H9 (cell line): ENCODE results near the gene THSD7A. TPM values are rescaled to one million over a fixed set of nuclear protein-coding genes. Genes with fewer than 3 reads are reported as not detected.

Experiments used
- DNase-seq: peaks from one replicate; pipeline ENCODE4 v3.0.0-alpha.2; 2017
- H2AFZ ChIP-seq: one replicate; pipeline ENCODE4 v1.6.1; 2013; ENCODE audit warnings: mild to moderate bottlenecking, low read length, control low read depth, moderate library complexity
- H2AK5ac ChIP-seq: 2 replicates; pipeline ENCODE4 v1.6.1; 2013; ENCODE audit warnings: low read length, control low read depth, mixed read lengths; ENCODE audit not compliant: insufficient read length
- H2BK120ac ChIP-seq: one replicate; pipeline ENCODE4 v1.6.1; 2013; ENCODE audit warnings: low read depth, mild to moderate bottlenecking, low read length, control low read depth, inconsistent platforms; ENCODE audit not compliant: poor library complexity, severe bottlenecking
- H2BK12ac ChIP-seq: 2 replicates; pipeline ENCODE4 v1.6.1; 2013; ENCODE audit warnings: low read length, control low read depth, mixed read lengths, low read depth; ENCODE audit not compliant: insufficient read length
- H2BK15ac ChIP-seq: 2 replicates; pipeline ENCODE4 v1.6.1; 2013; ENCODE audit warnings: low read depth, low read length, control low read depth
- H2BK20ac ChIP-seq: one replicate; pipeline ENCODE4 v1.6.1; 2013; ENCODE audit warnings: low read depth, mild to moderate bottlenecking, low read length, control low read depth, inconsistent platforms; ENCODE audit not compliant: poor library complexity, severe bottlenecking
- H2BK5ac ChIP-seq: 2 replicates; pipeline ENCODE4 v1.6.1; 2013; ENCODE audit warnings: low read length, control low read depth, mixed read lengths; ENCODE audit not compliant: insufficient read length
- H3K14ac ChIP-seq: 2 replicates; pipeline ENCODE4 v1.6.1; 2013; ENCODE audit warnings: low read length, control low read depth; ENCODE audit not compliant: insufficient read depth
- H3K18ac ChIP-seq: 2 replicates; pipeline ENCODE4 v1.6.1; 2013; ENCODE audit warnings: low read depth, mild to moderate bottlenecking, mixed read lengths, low read length, control low read depth; ENCODE audit not compliant: insufficient read length
- H3K23ac ChIP-seq: 2 replicates; pipeline ENCODE4 v1.6.1; 2013; ENCODE audit warnings: low read length, control low read depth, mixed read lengths, low read depth; ENCODE audit not compliant: insufficient read length
- H3K23me2 ChIP-seq: 2 replicates; pipeline ENCODE4 v1.6.1; 2013; ENCODE audit warnings: low read depth, mild to moderate bottlenecking, mixed read lengths, low read length, control low read depth; ENCODE audit not compliant: insufficient read length, poor library complexity, severe bottlenecking
- H3K27ac ChIP-seq: 2 replicates; pipeline ENCODE4 v1.5.1; 2013; ENCODE audit warnings: low read length, control low read depth, mixed read lengths, low read depth; ENCODE audit not compliant: insufficient read length
- H3K27me3 ChIP-seq: 2 replicates; pipeline ENCODE4 v1.6.1; 2013; ENCODE audit warnings: low read length, control low read depth, inconsistent platforms; ENCODE audit not compliant: insufficient read depth
- H3K4ac ChIP-seq: 2 replicates; pipeline ENCODE4 v1.6.1; 2013; ENCODE audit warnings: low read depth, mild to moderate bottlenecking, control low read depth, inconsistent platforms, low read length, moderate library complexity
- H3K4me1 ChIP-seq: 2 replicates; pipeline ENCODE4 v1.6.1; 2013; ENCODE audit warnings: low read length, control low read depth, inconsistent platforms; ENCODE audit not compliant: insufficient read depth
- H3K4me2 ChIP-seq: 2 replicates; pipeline ENCODE4 v1.6.1; 2013; ENCODE audit warnings: low read length, control low read depth, mixed read lengths; ENCODE audit not compliant: insufficient read length, insufficient read depth
- H3K56ac ChIP-seq: 2 replicates; pipeline ENCODE4 v1.6.1; 2013; ENCODE audit warnings: low read depth, mild to moderate bottlenecking, mixed read lengths, low read length, control low read depth; ENCODE audit not compliant: insufficient read length
- H3K79me1 ChIP-seq: 2 replicates; pipeline ENCODE4 v1.6.1; 2013; ENCODE audit warnings: low read depth, mild to moderate bottlenecking, moderate library complexity, low read length, control low read depth, inconsistent platforms; ENCODE audit not compliant: insufficient read depth, poor library complexity, severe bottlenecking
- H3K79me2 ChIP-seq: 2 replicates; pipeline ENCODE4 v1.6.1; 2013; ENCODE audit warnings: low read length, control low read depth, inconsistent platforms; ENCODE audit not compliant: insufficient read depth
- H3K9ac ChIP-seq: 2 replicates; pipeline ENCODE4 v1.6.1; 2013; ENCODE audit warnings: low read length, control low read depth, mixed read lengths; ENCODE audit not compliant: insufficient read length; ENCODE audit errors: extremely low read depth
- H3K9me3 ChIP-seq: one replicate; pipeline ENCODE4 v1.6.1; 2013; ENCODE audit warnings: low read depth, low read length, inconsistent platforms; ENCODE audit not compliant: control insufficient read depth
- H3T11ph ChIP-seq: one replicate; pipeline ENCODE4 v1.6.1; 2013; ENCODE audit warnings: mild to moderate bottlenecking, low read length, control low read depth, inconsistent platforms
- H4K20me1 ChIP-seq: one replicate; pipeline ENCODE4 v1.6.1; 2013; ENCODE audit not compliant: control insufficient read depth, insufficient read length, insufficient read depth
- H4K5ac ChIP-seq: 2 replicates; pipeline ENCODE4 v1.6.1; 2013; ENCODE audit warnings: low read depth, mild to moderate bottlenecking, mixed read lengths, low read length, control low read depth; ENCODE audit not compliant: insufficient read length
- H4K8ac ChIP-seq: replicated peaks from 2 replicates; pipeline ENCODE4 v1.6.1; 2013; ENCODE audit warnings: low read length, control low read depth, mixed read lengths, low read depth; ENCODE audit not compliant: insufficient read length
- H4K91ac ChIP-seq: 2 replicates; pipeline ENCODE4 v1.6.1; 2013; ENCODE audit warnings: low read depth, mild to moderate bottlenecking, moderate library complexity, mixed read lengths, low read length, control low read depth; ENCODE audit not compliant: insufficient read length
- H3K27ac Mint-ChIP-seq, 3 experiments: 2 replicates in 2 of 3; 3 replicates in 1 of 3; pipeline ENCODE4 v1.8.0; 2020 to 2021; ENCODE audit warnings: mixed read lengths in 3 of 3, mild to moderate bottlenecking in 1 of 3, moderate library complexity in 1 of 3
- H3K27me3 Mint-ChIP-seq: 2 replicates; pipeline ENCODE4 v1.8.0; 2021; ENCODE audit warnings: low read depth, mild to moderate bottlenecking, moderate library complexity, mixed read lengths
- H3K36me3 Mint-ChIP-seq, 3 experiments: 2 replicates in 2 of 3; 3 replicates in 1 of 3; pipeline ENCODE4 v1.8.0; 2020 to 2021; ENCODE audit warnings: low read depth in 3 of 3, mixed read lengths in 3 of 3; ENCODE audit not compliant: insufficient read depth in 1 of 3
- H3K4me1 Mint-ChIP-seq, 2 experiments: 2 replicates each; pipeline ENCODE4 v1.8.0; 2020; ENCODE audit warnings: mixed read lengths in 2 of 2
- H3K4me3 Mint-ChIP-seq, 2 experiments: 2 replicates in 1 of 2; 3 replicates in 1 of 2; pipeline ENCODE4 v1.8.0; 2020 to 2021; ENCODE audit warnings: mild to moderate bottlenecking in 2 of 2, mixed read lengths in 2 of 2, moderate library complexity in 1 of 2
- H3K9me3 Mint-ChIP-seq, 2 experiments: 2 replicates in 1 of 2; 3 replicates in 1 of 2; pipeline ENCODE4 v1.8.0; 2020; ENCODE audit warnings: mild to moderate bottlenecking in 2 of 2, mixed read lengths in 2 of 2, moderate library complexity in 1 of 2
- CTCF ChIP-seq: fragments of 200-600 bp; sonication (generic); conservative IDR thresholded peaks from 3 replicates; pipeline ENCODE4 v1.8.0; 2021; ENCODE audit warnings: antibody characterized with exemption, mild to moderate bottlenecking
- total RNA-seq: library from RNA; stranded (reverse); gene quantifications from 2 replicates; pipeline ENCODE4 v1.2.1, GENCODE V29; 2021

The THSD7A gene
- total RNA-seq, 1 experiment from 2014 or later: 0.42 TPM

GRCh38 chr7:11655163-11655562 lies 176.8 kb downstream of the THSD7A start:
- H3K23ac ChIP-seq: no peak overlapping the region
- H3K4me2 ChIP-seq: no peak overlapping the region
- no peak overlapping the region for H2BK5ac ChIP-seq
- no peak overlapping the region for H4K5ac ChIP-seq
- no peak for TF ChIP-seq CTCF
- no peak for DNase-seq
- no peaks in the 10 kb centered on the region for H3K27me3 ChIP-seq
- no peaks in the 10 kb centered on the region for H3K79me2 ChIP-seq
- H4K20me1 ChIP-seq: no peaks in the 10 kb centered on the region
- no peak overlapping the region for H3K27ac ChIP-seq
- H2AFZ ChIP-seq: no peak overlapping the region
- no peak overlapping the region for H2AK5ac ChIP-seq
- H2BK15ac ChIP-seq: no peak overlapping the region
- no peak overlapping the region for H3K9ac ChIP-seq
- no peak overlapping the region for H3K14ac ChIP-seq
- Mint-ChIP-seq H3K4me1 (no peaks in the 10 kb centered on the region), H3K9me3 (no peaks in the 10 kb centered on the region), H3K4me3 (no peak overlapping the region), H3K27ac (no peak overlapping the region), H3K36me3 (no peaks in the 10 kb centered on the region), H3K27me3 (no peaks in the 10 kb centered on the region)
- H3K79me1 ChIP-seq: no peaks in the 10 kb centered on the region
- H2BK120ac ChIP-seq: no peak overlapping the region
- no peak overlapping the region for H3K18ac ChIP-seq
- no peaks in the 10 kb centered on the region for H3K4me1 ChIP-seq
- no peak overlapping the region for H3K56ac ChIP-seq
- H4K8ac ChIP-seq: no peak overlapping the region
- no peak overlapping the region for H2BK12ac ChIP-seq
- no peaks in the 10 kb centered on the region for H3K9me3 ChIP-seq
- H4K91ac ChIP-seq: no peak overlapping the region
- no peak overlapping the region for H3K4ac ChIP-seq
- H3K23me2 ChIP-seq: no peaks in the 10 kb centered on the region
- no peak overlapping the region for H2BK20ac ChIP-seq
- no peak overlapping the region for H3T11ph ChIP-seq
